Testis (tissue), 2 donors: ENCODE measurements around the gene PWWP2B.

ENCODE experiments used
- CTCF ChIP-seq, 3 experiments: fragments of 450-650 bp in 2 of 3; fragments of 200-600 bp in 1 of 3; sonication (generic) in 1 of 3; IDR thresholded peaks; one replicate each; pipeline ENCODE4 v1.5.1; 2016 to 2019; ENCODE audit warnings: antibody characterized with exemption in 3 of 3, mild to moderate bottlenecking in 2 of 3, moderate library complexity in 1 of 3
- POLR2A ChIP-seq: fragments of 450-650 bp; IDR thresholded peaks from one replicate; pipeline ENCODE4 v1.6.1; 2017; ENCODE audit warnings: antibody characterized with exemption, mild to moderate bottlenecking, moderate library complexity

DNA sequence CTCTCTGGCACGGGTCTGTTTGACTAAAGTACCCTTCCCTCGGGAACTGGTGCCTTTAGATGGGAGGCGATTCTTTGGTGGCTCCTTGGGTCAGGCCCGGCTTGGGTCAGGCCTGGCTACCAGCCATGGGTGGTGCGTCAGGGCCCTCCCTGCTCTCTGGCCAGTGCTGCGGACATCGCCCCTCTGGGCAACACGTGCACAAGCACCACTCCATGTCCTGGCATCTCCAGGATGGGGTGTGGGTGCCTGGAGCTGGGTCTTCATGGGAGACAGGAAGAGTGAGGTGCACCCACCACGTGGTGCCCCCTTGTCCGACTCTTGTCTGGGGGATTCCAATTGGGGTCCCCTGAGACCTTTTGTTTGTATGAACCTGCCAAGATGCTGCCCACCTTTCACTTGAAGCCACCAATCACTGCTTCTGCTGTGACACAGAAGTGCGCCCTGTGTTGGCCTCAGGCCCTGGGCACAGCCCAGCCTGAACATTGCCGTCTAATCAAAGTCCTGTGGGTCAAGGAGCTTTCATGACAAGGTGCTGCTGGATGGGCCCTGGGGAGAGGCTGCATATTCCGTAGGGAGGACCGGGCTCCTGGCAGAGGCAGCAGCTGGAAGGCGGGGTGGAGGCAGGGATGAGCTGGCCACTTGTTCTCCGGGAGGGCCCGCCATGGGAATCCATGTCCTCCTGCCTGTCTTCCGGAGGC, 11.1 kb upstream of the PWWP2B start:
- TF ChIP-seq CTCF (IDR thresholded peaks at IDR 0.05): no peak
- no peak for TF ChIP-seq POLR2A
